PC-3 (cell line): ENCODE results near the gene LRCOL1.

Experiments used
- EZH2 ChIP-seq: fragments of 300-600 bp; sonication (generic); IDR thresholded peaks from one replicate; pipeline ENCODE4 v1.6.1; 2017; ENCODE audit warnings: antibody characterized with exemption, mild to moderate bottlenecking, low read length; ENCODE audit not compliant: unreplicated experiment
- EZH2phosphoT487 ChIP-seq: fragments of 300-600 bp; sonication (generic); IDR thresholded peaks from 2 replicates; pipeline ENCODE4 v1.6.1; 2018; ENCODE audit warnings: mild to moderate bottlenecking, antibody characterized with exemption, low read length, borderline replicate concordance
- TF ChIP-seq, protein P1 (sequence below): fragments of 300-600 bp; sonication (generic); conservative IDR thresholded peaks from 2 replicates; pipeline ENCODE4 v1.5.1; 2017; ENCODE audit warnings: antibody characterized with exemption, low read depth, mild to moderate bottlenecking, low read length

DNA sequence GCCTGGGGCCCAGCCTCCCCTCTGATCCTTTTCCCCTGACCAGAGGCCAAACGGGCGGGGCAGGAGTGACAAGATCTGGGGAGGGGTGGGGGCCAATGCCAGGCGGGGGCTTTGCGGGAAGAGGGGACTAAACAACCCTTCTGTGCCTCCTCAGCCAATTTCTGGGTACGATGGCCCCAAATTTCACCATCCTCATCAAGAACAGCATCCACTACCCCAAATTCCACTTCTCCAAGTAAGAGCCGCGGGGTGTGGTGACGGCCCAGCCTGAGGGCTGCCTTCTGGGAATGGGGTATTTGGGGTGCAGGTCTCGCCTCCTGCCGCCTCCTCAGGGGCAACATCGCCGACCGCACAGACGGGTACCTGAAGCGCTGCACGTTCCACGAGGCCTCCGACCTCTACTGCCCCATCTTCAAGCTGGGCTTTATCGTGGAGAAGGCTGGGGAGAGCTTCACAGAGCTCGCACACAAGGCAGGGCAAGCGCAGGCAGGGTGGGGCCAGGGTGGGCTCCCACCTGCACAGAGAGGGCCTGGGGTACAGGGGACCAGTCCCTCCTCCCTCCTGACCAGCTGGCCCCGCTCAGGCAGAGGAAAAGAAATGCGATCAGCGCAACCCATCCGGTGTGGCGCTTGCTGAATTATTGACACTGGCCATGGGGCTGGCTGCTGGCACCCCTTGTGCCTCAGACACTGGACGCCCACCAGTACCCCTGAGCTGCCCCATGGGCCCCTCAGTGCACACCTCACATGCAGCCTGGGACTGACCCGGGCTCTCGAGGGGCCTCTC, 9.9 kb upstream of the LRCOL1 start:
- TF ChIP-seq, protein P1, sequence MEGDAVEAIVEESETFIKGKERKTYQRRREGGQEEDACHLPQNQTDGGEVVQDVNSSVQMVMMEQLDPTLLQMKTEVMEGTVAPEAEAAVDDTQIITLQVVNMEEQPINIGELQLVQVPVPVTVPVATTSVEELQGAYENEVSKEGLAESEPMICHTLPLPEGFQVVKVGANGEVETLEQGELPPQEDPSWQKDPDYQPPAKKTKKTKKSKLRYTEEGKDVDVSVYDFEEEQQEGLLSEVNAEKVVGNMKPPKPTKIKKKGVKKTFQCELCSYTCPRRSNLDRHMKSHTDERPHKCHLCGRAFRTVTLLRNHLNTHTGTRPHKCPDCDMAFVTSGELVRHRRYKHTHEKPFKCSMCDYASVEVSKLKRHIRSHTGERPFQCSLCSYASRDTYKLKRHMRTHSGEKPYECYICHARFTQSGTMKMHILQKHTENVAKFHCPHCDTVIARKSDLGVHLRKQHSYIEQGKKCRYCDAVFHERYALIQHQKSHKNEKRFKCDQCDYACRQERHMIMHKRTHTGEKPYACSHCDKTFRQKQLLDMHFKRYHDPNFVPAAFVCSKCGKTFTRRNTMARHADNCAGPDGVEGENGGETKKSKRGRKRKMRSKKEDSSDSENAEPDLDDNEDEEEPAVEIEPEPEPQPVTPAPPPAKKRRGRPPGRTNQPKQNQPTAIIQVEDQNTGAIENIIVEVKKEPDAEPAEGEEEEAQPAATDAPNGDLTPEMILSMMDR = no peak
- TF ChIP-seq EZH2phosphoT487 (no peak), EZH2 (no peak)
